Large intestine (tissue), 12 donors: Measurements from ENCODE around the gene ADAMTS17. TPM values are rescaled to one million over a fixed set of nuclear protein-coding genes. Genes with fewer than 3 reads are reported as not detected.

Source experiments
- DNase-seq, 2 donors: peaks; one replicate each; pipeline versions ENCODE4 v3.0.0 to v3.0.0-alpha.2; 2013
- H3K27ac ChIP-seq: one replicate; pipeline ENCODE4 v1.5.1; 2013; ENCODE audit warnings: low read length
- H3K27me3 ChIP-seq: 2 replicates; pipeline ENCODE4 v1.6.1; 2013; ENCODE audit warnings: low read length; ENCODE audit not compliant: control insufficient read depth, insufficient read depth
- H3K36me3 ChIP-seq: 2 replicates; pipeline ENCODE4 v1.6.1; 2013; ENCODE audit warnings: low read length; ENCODE audit not compliant: control insufficient read depth, insufficient read depth
- H3K4me1 ChIP-seq: one replicate; pipeline ENCODE4 v1.6.1; 2013; ENCODE audit warnings: low read length; ENCODE audit not compliant: control insufficient read depth, insufficient read depth
- H3K4me3 ChIP-seq: one replicate; pipeline ENCODE4 v1.5.1; 2013; ENCODE audit warnings: low read length
- H3K9me3 ChIP-seq: one replicate; pipeline ENCODE4 v1.6.1; 2013; ENCODE audit warnings: mild to moderate bottlenecking, low read depth, low read length, moderate library complexity; ENCODE audit not compliant: control insufficient read depth
- WGBS: methylation state at CpG from one replicate; pipeline ENCODE4 v1.1.5; 2013; ENCODE audit warnings: low lambda C conversion rate; ENCODE audit not compliant: insufficient coverage; 5-methylcytosine and 5-hydroxymethylcytosine counted together
- long read RNA-seq, 11 donors: transcript quantifications; one replicate each; lab custom pipeline, GENCODE V29; 2026
- polyA plus RNA-seq: library from polyadenylated mRNA; unstranded; fragments of 120-200 nt; gene quantifications from one replicate; pipeline ENCODE4 v1.2.1, GENCODE V29; 2013

The ADAMTS17 gene
- polyA plus RNA-seq: 3.7 TPM
- long read RNA-seq, donor 1: 0 reads
- long read RNA-seq, donor 2: 0 reads
- long read RNA-seq, donor 3: 0 reads
- long read RNA-seq, donor 4: 0 reads
- long read RNA-seq, donor 5: 0 reads
- long read RNA-seq, donor 6: 0 reads
- long read RNA-seq, donor 7: 0 reads
- long read RNA-seq, donor 8: 0 reads
- long read RNA-seq, donor 9: 0 reads
- long read RNA-seq, donor 10: 0 reads
- long read RNA-seq, donor 11: 0 reads

- peaks cover 29% of the 10 kb centered on the region for H3K27me3 ChIP-seq
- peak within 1 kb of the TSS; percentile 43 for H3K4me3 ChIP-seq
- no peaks in the 10 kb centered on the region for H3K9me3 ChIP-seq
- H3K4me1 ChIP-seq: peaks cover 4% of the 10 kb centered on the region
- peak; percentile 96 to 97 for DNase-seq
- no CpG with 5 or more reads among the region's 59 CpGs for WGBS
- H3K27ac ChIP-seq: no peak within 1 kb of the TSS
- H3K36me3 ChIP-seq: no peaks in the 10 kb centered on the region
These were observed at the start of gene ADAMTS17 for GRCh38 chr15:100341750-100342560. Gene ADAMTS17 (minus strand): TSS chr15:100341975. CDS start chr15:100341899, 76 bp downstream.

DNA sequence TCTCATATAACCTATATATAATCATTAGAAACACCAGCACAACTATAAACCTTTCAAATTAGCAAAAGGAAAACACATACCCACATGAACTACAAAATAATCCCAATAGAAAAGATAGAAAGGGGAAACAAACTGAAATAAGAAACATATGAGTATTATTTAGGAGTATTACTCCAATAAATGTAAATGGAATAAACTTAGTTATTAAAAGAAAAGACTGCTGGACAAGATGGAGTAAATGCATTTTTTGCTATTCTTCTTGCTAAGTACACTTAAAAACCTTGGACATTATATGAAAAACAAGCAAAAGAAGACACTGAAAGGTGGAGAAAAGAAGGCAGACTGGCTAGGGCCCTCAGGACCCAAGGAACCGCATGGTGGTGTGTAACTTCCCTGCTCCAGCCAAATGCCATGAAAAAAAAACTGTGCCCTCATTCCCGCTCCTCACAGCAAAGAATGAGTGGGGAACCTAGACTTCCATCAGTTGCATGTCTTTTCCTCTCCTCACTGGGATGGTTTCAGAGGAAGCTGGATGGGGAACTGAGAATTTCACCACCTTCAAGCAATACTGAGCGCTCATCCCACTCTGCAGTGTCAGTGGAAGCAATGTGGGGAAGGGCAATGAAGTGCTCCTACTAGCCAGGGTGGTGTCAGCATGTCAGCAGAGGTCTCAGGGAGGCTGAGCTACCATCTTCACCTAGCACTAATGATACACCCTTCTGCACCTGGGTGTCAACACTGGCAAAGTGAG, 43.7 kb upstream of the ADAMTS17 start:
- Histone ChIP-seq H3K27me3 (no peaks in the 10 kb centered on the region), H3K36me3 (no peaks in the 10 kb centered on the region), H3K27ac (no peak overlapping the region), H3K9me3 (peaks cover 5% of the 10 kb centered on the region), H3K4me3 (no peak overlapping the region), H3K4me1 (no peaks in the 10 kb centered on the region)
- no peak for DNase-seq
- WGBS: no CpG with 5 or more reads among the region's 3 CpGs

GRCh38 chr15:100384108-100384410, 42.3 kb upstream of the ADAMTS17 start:
- H3K27me3 ChIP-seq: no peaks in the 10 kb centered on the region
- no peak overlapping the region for H3K4me3 ChIP-seq
- DNase-seq: no peak
- H3K4me1 ChIP-seq: no peaks in the 10 kb centered on the region
- no CpG with 5 or more reads among the region's 10 CpGs for WGBS
- H3K27ac ChIP-seq: no peak overlapping the region
- H3K9me3 ChIP-seq: peaks cover 5% of the 10 kb centered on the region
- H3K36me3 ChIP-seq: no peaks in the 10 kb centered on the region

DNA sequence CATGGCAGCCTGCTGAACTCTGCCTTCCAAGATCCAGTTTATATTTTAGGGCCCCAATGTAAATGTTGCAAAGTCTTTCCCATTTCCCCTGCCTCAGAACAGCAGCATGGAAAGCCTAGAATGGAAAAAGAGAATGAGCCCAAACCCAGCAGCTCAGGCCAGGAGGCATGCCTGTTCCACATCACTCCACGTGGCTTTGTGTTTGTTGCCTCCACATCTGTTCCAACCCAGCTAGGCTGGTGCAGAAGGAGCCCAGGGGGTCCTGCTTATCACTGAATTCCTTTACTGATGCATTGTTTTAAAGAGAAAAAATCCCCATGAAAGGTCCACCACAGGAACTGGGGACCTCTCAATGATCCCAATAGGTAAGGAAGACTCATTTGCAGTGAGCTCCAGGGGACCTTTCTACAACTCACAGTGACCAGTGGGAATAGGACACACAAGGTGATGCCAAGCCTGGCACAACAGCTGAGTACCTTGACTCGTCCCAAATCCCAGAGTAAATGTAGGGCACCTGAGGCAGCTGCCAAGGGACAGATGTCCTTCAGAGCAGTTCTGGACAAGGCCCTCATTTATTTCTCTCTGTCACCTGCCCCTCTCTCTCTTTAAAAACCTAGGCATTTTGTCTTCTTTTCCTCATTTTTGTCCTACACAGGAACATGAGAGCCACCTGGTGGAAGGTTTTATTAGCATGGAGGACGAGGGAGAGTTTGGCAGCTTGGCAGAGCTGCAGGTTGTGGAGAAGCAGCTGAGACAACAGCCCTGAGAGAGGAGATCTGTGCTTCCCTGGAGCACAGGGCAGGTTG, 41.7 kb upstream of the ADAMTS17 start:
- no peaks in the 10 kb centered on the region for H3K27me3 ChIP-seq
- peak in 1 of 2 donors; percentile 11 for DNase-seq
- H3K4me1 ChIP-seq: no peaks in the 10 kb centered on the region
- no peaks in the 10 kb centered on the region for H3K36me3 ChIP-seq
- H3K4me3 ChIP-seq: no peak overlapping the region
- peaks cover 5% of the 10 kb centered on the region for H3K9me3 ChIP-seq
- no peak overlapping the region for H3K27ac ChIP-seq
- WGBS: no CpG with 5 or more reads among the region's 3 CpGs

- Histone ChIP-seq H3K36me3 (no peaks in the 10 kb centered on the region), H3K9me3 (no peaks in the 10 kb centered on the region), H3K4me1 (no peaks in the 10 kb centered on the region), H3K27me3 (peaks cover 28% of the 10 kb centered on the region), H3K27ac (no peak overlapping the region), H3K4me3 (no peak overlapping the region)
- no peak for DNase-seq
- WGBS: no CpG with 5 or more reads among the region's 8 CpGs
These were observed 32.2 kb upstream of the ADAMTS17 start for GRCh38 chr15:100373942-100374341.

DNA sequence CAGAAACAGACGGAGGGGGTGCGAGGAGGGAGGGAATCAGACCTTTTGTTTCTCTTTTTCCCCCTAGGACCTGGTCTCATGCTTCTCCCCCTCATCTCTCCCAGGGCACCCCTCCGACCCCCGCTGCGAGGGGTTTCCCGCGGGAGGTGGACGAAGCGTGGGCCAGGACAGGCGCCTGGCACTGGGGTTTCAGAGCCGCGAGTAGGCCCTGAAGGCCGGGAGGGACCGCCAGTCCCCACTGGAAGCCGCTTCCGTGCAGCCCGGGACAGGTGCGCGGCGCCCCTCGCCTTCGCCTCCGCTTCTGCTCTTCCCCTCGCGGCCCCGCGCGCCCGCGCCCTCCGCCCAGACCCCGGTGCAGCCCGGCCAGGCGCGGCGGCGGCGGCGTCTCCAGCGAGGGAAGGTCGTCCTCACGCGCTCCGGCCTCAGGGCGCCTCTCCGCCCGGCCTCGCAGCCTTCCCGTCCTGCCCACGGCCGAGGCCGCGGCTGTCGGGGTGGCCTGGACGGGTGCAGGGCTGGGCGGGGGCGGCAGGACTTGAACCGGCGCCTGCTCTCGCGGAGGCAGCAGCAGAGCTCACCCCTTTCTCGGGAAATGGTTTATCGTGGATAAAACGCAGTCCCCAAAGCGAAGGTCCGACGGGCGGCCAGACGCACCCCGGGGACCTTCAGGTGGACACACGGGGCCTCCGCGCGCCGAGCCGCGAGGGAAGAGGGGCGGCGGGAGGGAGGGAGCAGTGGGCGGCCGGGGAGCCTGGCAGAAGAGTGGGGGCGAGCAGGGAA, 31.5 kb upstream of the ADAMTS17 start:
- no peak overlapping the region for H3K27ac ChIP-seq
- H3K9me3 ChIP-seq: no peaks in the 10 kb centered on the region
- H3K4me3 ChIP-seq: no peak overlapping the region
- no peaks in the 10 kb centered on the region for H3K4me1 ChIP-seq
- no peak for DNase-seq
- peaks cover 28% of the 10 kb centered on the region for H3K27me3 ChIP-seq
- WGBS: no CpG with 5 or more reads among the region's 82 CpGs
- H3K36me3 ChIP-seq: no peaks in the 10 kb centered on the region

DNA sequence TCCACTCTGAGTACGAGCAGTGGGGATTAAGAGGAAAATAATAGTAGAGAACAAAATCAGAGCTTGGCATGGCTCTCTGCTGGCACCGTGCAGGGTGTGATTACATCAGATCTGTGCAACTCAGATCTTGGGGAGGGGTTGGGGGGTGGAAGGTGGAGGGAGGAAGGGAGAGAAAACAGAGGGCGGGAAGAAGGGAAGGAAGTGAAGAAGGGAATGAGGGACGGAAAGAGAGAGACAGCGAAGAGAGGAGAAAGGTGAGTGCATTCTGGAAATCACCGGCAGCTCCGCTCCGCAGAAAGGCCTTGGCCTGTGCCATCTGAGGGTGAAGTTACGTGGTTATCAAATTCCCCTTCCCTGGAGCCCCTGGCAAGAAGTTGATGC, 31.0 kb upstream of the ADAMTS17 start:
- Histone ChIP-seq H3K27me3 (peaks cover 28% of the 10 kb centered on the region), H3K4me1 (no peaks in the 10 kb centered on the region), H3K4me3 (no peak overlapping the region), H3K9me3 (no peaks in the 10 kb centered on the region), H3K36me3 (no peaks in the 10 kb centered on the region), H3K27ac (no peak overlapping the region)
- DNase-seq: no peak
- WGBS: 35% methylated on average over 3 of the region's 9 CpGs

DNA sequence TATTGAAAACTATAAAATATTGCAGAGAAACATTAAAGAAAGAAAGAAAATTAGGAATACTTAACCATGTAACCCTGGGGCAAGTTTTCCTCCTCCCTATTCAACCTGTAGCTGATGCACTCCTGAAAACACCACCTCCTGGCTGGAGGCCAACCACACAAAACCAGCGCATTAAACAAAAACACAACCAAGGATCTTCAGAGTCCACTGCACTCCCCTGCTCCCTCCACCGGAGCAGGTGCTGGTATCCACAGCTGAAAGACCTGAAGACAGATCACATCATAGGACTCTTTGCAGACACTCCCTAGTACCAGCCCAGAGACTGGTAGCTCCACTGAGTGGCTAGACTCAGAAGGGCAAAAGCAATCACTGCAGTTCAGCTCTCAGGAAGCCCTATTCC, 13.6 kb upstream of the ADAMTS17 start:
- Histone ChIP-seq H3K9me3 (no peaks in the 10 kb centered on the region), H3K4me3 (no peak overlapping the region), H3K4me1 (peaks cover 2% of the 10 kb centered on the region), H3K36me3 (no peaks in the 10 kb centered on the region), H3K27ac (no peak overlapping the region), H3K27me3 (peaks cover 4% of the 10 kb centered on the region)
- no peak for DNase-seq
- no CpG with 5 or more reads among the region's 2 CpGs for WGBS

DNA sequence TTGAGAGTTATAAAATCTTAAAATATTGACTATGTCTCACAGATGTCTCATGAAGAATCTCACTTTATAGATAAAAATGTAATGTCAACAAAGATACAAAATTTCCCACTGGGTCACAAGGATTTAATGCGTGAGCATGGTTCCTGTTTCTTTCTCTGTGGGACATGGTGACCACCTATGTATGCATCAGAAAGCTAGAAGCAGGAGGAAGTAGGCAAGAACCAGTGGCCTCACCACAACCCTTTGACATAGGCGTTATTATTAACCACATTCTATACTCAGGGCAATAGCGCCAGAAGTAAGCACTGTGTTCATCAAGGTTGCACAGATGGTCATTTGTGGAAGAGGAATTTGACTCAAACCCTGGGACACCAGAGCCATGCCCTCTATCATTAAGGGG, 11.7 kb upstream of the ADAMTS17 start:
- WGBS: no CpG with 5 or more reads among the region's 3 CpGs
- H3K27ac ChIP-seq: no peak overlapping the region
- H3K36me3 ChIP-seq: no peaks in the 10 kb centered on the region
- H3K27me3 ChIP-seq: peaks cover 4% of the 10 kb centered on the region
- DNase-seq: no peak
- H3K4me1 ChIP-seq: peaks cover 10% of the 10 kb centered on the region
- no peak overlapping the region for H3K4me3 ChIP-seq
- no peaks in the 10 kb centered on the region for H3K9me3 ChIP-seq
